Vagina (tissue), 2 donors: ENCODE measurements around the gene PPP2R5C.

Experiments
- CTCF ChIP-seq, 3 experiments: fragments of 450-650 bp in 2 of 3; fragments of 200-600 bp in 1 of 3; sonication (generic) in 1 of 3; IDR thresholded peaks; one replicate each; pipeline ENCODE4 v1.5.1; 2017 to 2019; ENCODE audit warnings: antibody characterized with exemption in 3 of 3, mild to moderate bottlenecking in 2 of 3, moderate library complexity in 2 of 3
- POLR2A ChIP-seq, 2 donors: fragments of 450-650 bp; IDR thresholded peaks; one replicate each; pipeline ENCODE4 v1.6.1; 2017; ENCODE audit warnings: antibody characterized with exemption in 2 of 2, mild to moderate bottlenecking in 2 of 2, moderate library complexity in 2 of 2
- POLR2AphosphoS5 ChIP-seq, 2 donors: sonication (generic); formaldehyde crosslinking; IDR thresholded peaks; one replicate each; pipeline ENCODE4 v1.9.0; 2017; ENCODE audit warnings: antibody characterized with exemption in 2 of 2, mild to moderate bottlenecking in 2 of 2, low read depth in 1 of 2; ENCODE audit not compliant: insufficient read depth in 1 of 2

- TF ChIP-seq CTCF (IDR thresholded peaks at IDR 0.05), result no peak
- TF ChIP-seq POLR2A (IDR thresholded peaks at IDR 0.05), result no peak
- no peak for TF ChIP-seq POLR2AphosphoS5 (IDR thresholded peaks at IDR 0.05; ENCODE audit: insufficient read depth in 1 of 2, low read depth in 1 of 2)
These were observed 12.7 kb downstream of the PPP2R5C start for GRCh38 chr14:101774006-101774795.
